ENCODE data around the gene PFDN1. TPM values are rescaled to one million over a fixed set of nuclear protein-coding genes. Genes with fewer than 3 reads are reported as not detected.

PFDN1 gene
- total and polyA plus RNA-seq, 10 of the 15 experiments (the other 5 are each of a cell fraction or from before 2014, with no cell fraction given): 62.9 to 193 (median 102) TPM

- Histone ChIP-seq H3K36me3 (ENCODE audit: control insufficient read depth in 2 of 2, insufficient read depth in 2 of 2, low read length in 1 of 2) (peaks cover 0 to 5% of the 10 kb centered on the region in 2 experiments; a peak in 2 of 4 replicates), H3K9ac (ENCODE audit: control insufficient read depth, insufficient read depth, low read length) (no peak overlapping the region), H3K27me3 (replicated peaks in 1 of 2; ENCODE audit: control insufficient read depth in 2 of 2, insufficient read depth in 2 of 2, low read length in 1 of 2) (no peaks in the 10 kb centered on the region), H3K9me3 (replicated peaks; ENCODE audit: control insufficient read depth, insufficient read depth, low read length) (no peaks in the 10 kb centered on the region), H2AFZ (ENCODE audit: control insufficient read depth, low read depth, low read length) (no peak overlapping the region), H3K4me3 (no peak overlapping the region), H3K27ac (ENCODE audit: control insufficient read depth, insufficient read depth) (no peak overlapping the region), H3K4me1 (ENCODE audit: control insufficient read depth, insufficient read depth, low read length) (no peaks in the 10 kb centered on the region), H3K4me2 (ENCODE audit: control insufficient read depth, insufficient read depth) (peak overlapping the region; percentile 45), H3K79me2 (ENCODE audit: control insufficient read depth, insufficient read depth, low read length) (peaks cover 38% of the 10 kb centered on the region), H4K20me1 (ENCODE audit: control insufficient read depth, insufficient read depth) (no peaks in the 10 kb centered on the region)
- no TSS peak for BruUV-seq (replicated peaks)
- ChIA-PET SMC1A (ENCODE audit: uncharacterized antibody, unreplicated experiment) (interaction anchor here (1.3 to 2.4 kb wide), 3 partner anchors 8 to 57 kb away, joined by 4 to 9 read pairs (median 5); partner anchors contain the start of gene PFDN1), RAD21 (ENCODE audit: unreplicated experiment) (interaction anchor here (0.6 to 1.2 kb wide), 4 partner anchors 11 to 50 kb away, joined by 3 to 4 read pairs (median 3); no protein-coding TSS in a partner anchor), POLR2A (no interaction called here), CTCF (interaction anchor here (1.6 kb wide), 1 partner anchor 51 kb away, joined by 4 read pairs; no protein-coding TSS in a partner anchor)
- in situ Hi-C loops (cut with MboI) (no loop called here), intact Hi-C loops (cut with micrococcal nuclease; ENCODE audit: unreplicated experiment) (no loop called here)
- FAIRE-seq: no peak
- 71% methylated on average over 2 of the region's 2 CpGs for WGBS (ENCODE audit: insufficient coverage, insufficient replicate concordance, low lambda C conversion rate, missing lambda C conversion rate)
- peak; percentile 54 for TF ChIP-seq MEF2B (IDR thresholded peaks at IDR 0.05; ENCODE audit: partially characterized antibody, poor library complexity, severe bottlenecking)
- no peak for TF ChIP-seq KDM1A (IDR thresholded peaks at IDR 0.05; ENCODE audit: borderline replicate concordance)
- peak; percentile 21 for ATAC-seq
- no peak for DNase-seq (ENCODE audit: low read depth, low spot score)
These were observed 8.1 kb downstream of the PFDN1 start for GRCh38 chr5:140294753-140295152.

- H4K20me1 ChIP-seq (ENCODE audit: control insufficient read depth, insufficient read depth): no peaks in the 10 kb centered on the region
- no peak overlapping the region for H3K27ac ChIP-seq (ENCODE audit: control insufficient read depth, insufficient read depth)
- no peaks in the 10 kb centered on the region for H3K4me1 ChIP-seq (ENCODE audit: control insufficient read depth, insufficient read depth, low read length)
- 94% methylated on average over 1 of the region's 1 CpG for WGBS (ENCODE audit: insufficient coverage, insufficient replicate concordance, low lambda C conversion rate, missing lambda C conversion rate)
- H2AFZ ChIP-seq (ENCODE audit: control insufficient read depth, low read depth, low read length): no peak overlapping the region
- H3K36me3 ChIP-seq (ENCODE audit: control insufficient read depth in 2 of 2, insufficient read depth in 2 of 2, low read length in 1 of 2): no peaks in the 10 kb centered on the region
- in situ Hi-C loops (cut with MboI) (no loop called here), intact Hi-C loops (cut with micrococcal nuclease; ENCODE audit: unreplicated experiment) (no loop called here)
- RAD21 ChIA-PET (ENCODE audit: unreplicated experiment): interaction anchor here (1.1 to 1.4 kb wide), 3 partner anchors 10 to 79 kb away, joined by 3 read pairs; no protein-coding TSS in a partner anchor
- POLR2A ChIA-PET: interaction anchor here (0.5 to 1.5 kb wide), 6 partner anchors 10 to 185 kb away, joined by 3 to 6 read pairs (median 3); no protein-coding TSS in a partner anchor
- SMC1A ChIA-PET (ENCODE audit: uncharacterized antibody, unreplicated experiment): interaction anchor here (0.6 to 2.4 kb wide), 4 partner anchors 9 to 76 kb away, joined by 3 to 9 read pairs (median 4); partner anchors contain the start of gene PFDN1
- CTCF ChIA-PET: interaction anchor here (0.6 to 1.6 kb wide), 3 partner anchors 52 to 59 kb away, joined by 3 to 4 read pairs (median 3); no protein-coding TSS in a partner anchor
- H3K9me3 ChIP-seq (replicated peaks; ENCODE audit: control insufficient read depth, insufficient read depth, low read length): no peaks in the 10 kb centered on the region
- H3K4me3 ChIP-seq: no peak overlapping the region
- H3K4me2 ChIP-seq (ENCODE audit: control insufficient read depth, insufficient read depth): 0 out of 2 replicates have a peak overlapping the region, but pooled peaks have one; percentile 10
- H3K27me3 ChIP-seq (replicated peaks in 1 of 2; ENCODE audit: control insufficient read depth in 2 of 2, insufficient read depth in 2 of 2, low read length in 1 of 2): no peaks in the 10 kb centered on the region
- no peak overlapping the region for H3K9ac ChIP-seq (ENCODE audit: control insufficient read depth, insufficient read depth, low read length)
- ATAC-seq: no peak
- BruUV-seq (replicated peaks): no TSS peak
- DNase-seq (ENCODE audit: low read depth, low spot score): no peak
- H3K79me2 ChIP-seq (ENCODE audit: control insufficient read depth, insufficient read depth, low read length): peaks cover 41% of the 10 kb centered on the region
- FAIRE-seq: no peak
- TF ChIP-seq MEF2B (IDR thresholded peaks at IDR 0.05; ENCODE audit: partially characterized antibody, poor library complexity, severe bottlenecking) (no peak), ESRRA (IDR thresholded peaks at IDR 0.05; ENCODE audit: low read length) (no peak), RUNX3 (IDR thresholded peaks at IDR 0.05; ENCODE audit: low read length) (no peak), NFYA (IDR thresholded peaks at IDR 0.05; ENCODE audit: borderline replicate concordance, low read depth, low read length) (no peak), E4F1 (IDR thresholded peaks at IDR 0.05; ENCODE audit: borderline replicate concordance, partially characterized antibody) (no peak), TCF3 (IDR thresholded peaks at IDR 0.05; ENCODE audit: borderline replicate concordance, insufficient read depth, low read depth, low read length) (no peak), ZBTB33 (IDR thresholded peaks at IDR 0.05) (no peak), ZZZ3 (IDR thresholded peaks at IDR 0.05; ENCODE audit: control insufficient read depth, insufficient read length, low read depth) (no peak), RELA (IDR thresholded peaks at IDR 0.05; ENCODE audit: borderline replicate concordance, partially characterized antibody) (no peak), POLR2AphosphoS2 (IDR thresholded peaks at IDR 0.05; ENCODE audit: low read depth, low read length) (no peak), SMARCA5 (IDR thresholded peaks at IDR 0.05) (no peak), WRNIP1 (IDR thresholded peaks at IDR 0.05; ENCODE audit: borderline replicate concordance, low read depth, low read length) (no peak)
These were observed 9.1 kb downstream of the PFDN1 start for GRCh38 chr5:140293849-140294100.
